Body of pancreas (tissue), 4 donors: ENCODE measurements around the gene NACC2.

Experiments used
- CTCF ChIP-seq, 7 experiments: fragments of 450-650 bp in 4 of 7; fragments of 200-600 bp in 3 of 7; sonication (generic) in 3 of 7; IDR thresholded peaks; one replicate each; pipeline ENCODE4 v1.5.1; 2016 to 2019; ENCODE audit warnings: antibody characterized with exemption in 7 of 7
- POLR2A ChIP-seq, 3 donors: fragments of 450-650 bp; IDR thresholded peaks; one replicate each; pipeline ENCODE4 v1.6.1; 2016; ENCODE audit warnings: antibody characterized with exemption in 3 of 3, mild to moderate bottlenecking in 2 of 3

- TF ChIP-seq CTCF (IDR thresholded peaks at IDR 0.05) (no peak), POLR2A (IDR thresholded peaks at IDR 0.05) (no peak)
These were observed 24.8 kb upstream of the NACC2 start for GRCh38 chr9:136119883-136120393.
